ENCODE data around the gene ERFL.

ERFL gene

GRCh38 chr19:41928221-41928683 lies at the start of gene ERFL:
ERFL (minus strand) TSS chr19:41928449; CDS start chr19:41912919, 15,530 bp downstream.
- DNase-seq (ENCODE audit: low spot score) = no peak

DNA sequence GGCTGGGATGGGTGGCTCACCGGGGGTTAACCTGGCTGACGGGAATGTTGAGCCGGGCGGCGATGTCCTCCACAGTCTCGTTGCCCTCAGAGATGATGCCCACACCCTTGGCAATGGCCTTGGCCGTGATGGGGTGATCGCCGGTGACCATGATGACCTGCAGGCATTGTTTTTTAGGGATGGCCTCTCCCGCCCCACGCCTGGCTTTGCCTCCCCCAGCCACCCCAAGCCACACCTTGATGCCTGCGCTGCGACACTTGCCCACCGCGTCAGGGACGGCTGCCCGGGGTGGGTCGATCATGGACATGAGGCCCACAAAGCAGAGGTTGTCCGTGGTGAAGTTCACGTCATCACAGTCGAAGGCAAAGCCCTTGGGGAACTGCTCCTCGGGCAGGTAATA lies 49.7 kb upstream of the ERFL start:
- DNase-seq (ENCODE audit: low spot score) = no peak

- no peak for DNase-seq (ENCODE audit: low spot score)
These were observed 46.4 kb upstream of the ERFL start for GRCh38 chr19:41974652-41975051.

- DNase-seq (ENCODE audit: low spot score) = no peak
These were observed 43.1 kb upstream of the ERFL start for GRCh38 chr19:41971363-41971762.

DNA sequence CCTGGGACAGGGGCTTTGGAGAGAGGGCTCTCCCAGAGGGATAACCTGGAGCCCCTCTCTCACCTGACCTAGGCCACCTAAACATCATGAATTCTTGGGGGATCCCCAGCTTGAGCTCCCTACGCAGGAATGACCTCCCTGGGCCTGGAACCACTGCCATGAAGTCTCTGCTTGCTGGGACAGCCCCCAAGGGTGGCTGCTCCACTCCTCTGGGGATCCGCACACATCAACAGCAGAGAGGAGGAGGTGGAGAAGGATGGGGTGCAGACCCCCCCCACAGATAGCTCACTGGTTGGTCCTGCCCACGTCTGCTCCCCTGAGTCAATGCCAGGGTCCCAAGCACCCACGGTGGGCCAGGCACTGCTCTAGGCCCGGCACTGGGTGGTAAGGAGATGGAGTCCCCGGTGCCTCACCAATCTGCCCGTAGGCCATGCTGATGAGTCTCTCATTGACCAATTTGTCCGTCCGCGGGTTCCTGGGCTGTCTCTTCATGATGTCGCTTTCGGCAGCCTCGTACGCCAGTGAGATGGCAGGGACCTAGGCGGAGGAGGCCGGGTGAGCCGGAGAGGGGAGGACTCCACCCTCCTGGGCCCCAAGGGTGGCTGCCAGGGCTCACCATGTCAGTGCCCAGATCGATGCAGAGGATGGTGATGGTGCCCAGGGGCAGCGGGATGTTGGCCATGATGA lies 41.7 kb upstream of the ERFL start:
- no peak for DNase-seq (ENCODE audit: low spot score)

DNA sequence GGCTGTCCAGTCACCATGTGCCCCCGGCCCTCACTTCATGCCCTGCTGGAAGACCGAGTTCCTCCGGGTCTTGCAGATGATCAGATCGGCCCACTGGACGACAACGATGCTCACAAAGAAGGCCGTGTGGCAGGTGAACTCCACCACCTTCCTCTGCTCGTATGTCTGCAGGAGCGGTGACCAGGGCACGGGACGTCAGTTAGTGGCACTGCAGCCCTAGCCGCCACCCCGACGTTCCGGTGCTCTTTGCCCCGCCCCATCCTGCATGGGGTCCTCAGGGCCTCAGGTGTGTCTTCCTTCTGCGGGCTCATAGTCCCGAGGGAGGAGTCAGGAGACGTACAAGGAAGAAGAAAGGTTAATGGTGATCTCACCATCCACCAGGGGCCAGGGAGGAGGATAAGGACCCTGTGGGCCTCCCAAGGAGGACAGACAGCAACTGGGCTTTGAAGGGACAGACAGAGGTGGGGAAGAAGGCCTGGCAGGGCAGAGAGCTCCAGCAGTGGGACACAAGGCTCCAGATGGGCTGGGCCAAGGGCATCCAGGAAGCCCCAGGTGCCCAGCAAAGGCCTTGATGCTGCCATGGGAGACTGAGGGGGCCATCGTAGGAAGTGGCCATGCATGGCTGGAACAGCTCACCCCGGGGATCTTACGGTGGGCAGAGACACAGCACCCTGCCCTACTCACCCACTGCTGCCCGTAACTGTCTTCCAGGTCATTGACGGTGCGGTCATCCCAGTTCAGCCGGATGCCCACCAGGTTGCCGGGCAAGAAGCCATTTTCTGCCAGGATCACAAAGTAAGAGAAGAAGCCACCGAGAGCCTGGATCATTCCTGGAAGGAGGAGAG lies 40.7 kb upstream of the ERFL start:
- no peak for DNase-seq (ENCODE audit: low spot score)

DNA sequence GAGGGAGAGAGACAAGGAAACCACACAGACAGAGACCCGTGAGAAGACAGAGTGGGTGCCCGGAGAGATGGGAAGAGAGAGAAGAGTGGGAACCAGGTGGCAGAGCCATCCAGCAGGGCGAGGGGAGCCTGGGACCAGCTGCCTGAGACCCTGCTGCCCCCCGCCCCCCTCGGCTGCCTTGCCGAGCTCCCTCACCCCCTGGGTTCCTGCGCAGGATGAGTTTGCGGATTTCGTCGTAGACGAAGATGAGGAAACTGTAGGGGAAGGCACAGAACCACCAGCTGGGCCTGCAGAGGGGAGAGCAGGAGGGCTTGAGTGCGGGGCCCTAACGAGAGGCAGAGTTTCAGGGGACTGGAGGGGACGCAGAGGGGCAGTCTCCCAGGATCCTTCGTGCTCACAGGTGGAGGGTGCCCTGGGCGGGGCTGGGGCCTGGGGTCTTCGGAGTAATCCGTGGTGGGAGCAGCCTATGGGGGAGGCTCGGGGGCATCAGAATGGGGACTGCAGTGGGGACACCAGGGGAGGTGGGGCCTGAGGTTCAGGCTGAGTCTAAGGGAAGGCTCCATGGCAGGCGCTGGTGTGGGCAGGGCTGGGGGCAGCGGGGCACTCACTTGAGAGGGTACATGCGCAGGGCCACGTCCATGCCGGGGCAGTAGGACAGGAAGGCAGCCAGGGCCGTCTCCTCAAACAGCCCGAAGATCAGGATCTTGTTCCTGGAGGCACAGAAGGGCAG lies 39.0 kb upstream of the ERFL start:
- DNase-seq (ENCODE audit: low spot score) = no peak

DNA sequence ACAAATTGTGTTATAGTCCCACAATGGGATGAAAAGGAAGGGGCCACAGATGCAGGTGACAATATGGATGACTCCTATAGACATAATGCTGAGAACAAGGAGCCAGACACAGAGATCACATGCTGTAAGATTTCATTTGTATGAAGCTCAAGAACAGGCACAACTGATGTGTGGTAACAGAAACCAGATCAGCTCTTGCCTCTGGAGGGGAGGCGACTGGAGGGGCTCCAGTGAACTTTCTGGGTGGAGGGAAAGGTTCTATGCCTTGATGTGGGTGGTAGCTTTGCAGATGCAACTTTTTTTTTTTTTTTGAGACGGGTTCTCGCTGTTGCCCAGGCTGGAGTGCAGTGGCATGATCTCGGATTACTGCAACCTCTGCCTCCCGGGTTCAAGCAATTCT lies 36.9 kb upstream of the ERFL start:
- DNase-seq (ENCODE audit: low spot score) = no peak

DNA sequence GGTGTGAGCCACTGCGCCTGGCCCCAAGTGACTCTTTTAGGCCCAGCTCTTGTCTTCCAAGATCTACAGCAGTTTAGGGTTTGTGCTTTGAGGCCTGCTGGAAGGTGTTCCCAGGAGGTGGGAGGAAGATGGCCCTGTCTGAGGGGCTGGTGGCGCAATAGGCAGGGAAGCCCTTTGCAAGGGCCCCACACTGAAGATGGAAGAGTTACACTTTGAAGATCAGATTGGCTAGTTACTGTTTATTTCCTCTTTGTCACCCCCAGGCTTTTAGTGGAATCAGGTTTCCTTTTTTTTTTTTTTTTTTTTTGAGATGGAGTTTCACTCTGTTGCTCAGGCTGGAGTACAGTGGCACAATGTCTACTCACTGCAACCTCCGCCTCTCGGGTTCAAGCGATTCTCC lies 32.7 kb upstream of the ERFL start:
- no peak for DNase-seq (ENCODE audit: low spot score)

- peak; percentile 89 for DNase-seq (ENCODE audit: low spot score)
These were observed 31.1 kb upstream of the ERFL start, which contains the start of gene RABAC1 for GRCh38 chr19:41959056-41960053. RABAC1 (minus strand) TSS chr19:41959321; CDS start chr19:41959292, 29 bp downstream.

DNA sequence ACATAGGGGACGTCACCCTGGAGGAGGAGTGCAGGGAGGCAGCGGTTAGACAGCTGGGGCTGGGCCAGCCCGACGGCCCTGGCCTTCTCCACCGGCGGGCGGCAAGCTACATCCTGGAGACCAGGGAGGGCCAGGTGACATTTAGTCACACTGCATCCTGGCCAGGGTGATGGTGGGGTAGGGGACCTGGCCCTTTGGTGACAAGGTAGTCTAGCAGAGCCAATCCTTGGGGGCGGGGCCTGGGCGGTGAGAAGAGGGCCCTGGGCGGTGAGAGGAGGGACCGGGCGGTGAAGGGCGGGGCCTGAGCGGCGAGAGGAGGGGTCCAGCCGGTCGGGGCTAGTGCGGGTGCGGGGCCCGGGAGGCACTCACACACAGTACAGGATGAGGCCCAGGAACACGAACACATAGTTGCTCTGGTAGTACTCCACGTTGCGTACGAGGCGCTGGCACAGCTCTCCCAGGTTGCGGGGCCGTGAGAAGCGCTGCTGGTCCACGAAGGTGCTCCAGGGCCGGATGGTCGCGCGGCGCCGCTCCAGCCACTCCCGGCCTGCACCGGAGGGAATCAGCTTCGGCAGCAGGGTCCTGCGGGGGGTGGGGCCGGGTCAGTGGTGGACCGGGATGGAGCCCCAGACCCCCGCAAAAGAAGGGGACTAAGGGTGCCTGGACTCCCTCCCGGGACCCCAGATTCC lies 30.3 kb upstream of the ERFL start:
- DNase-seq (ENCODE audit: low spot score) = peak; percentile 82

DNA sequence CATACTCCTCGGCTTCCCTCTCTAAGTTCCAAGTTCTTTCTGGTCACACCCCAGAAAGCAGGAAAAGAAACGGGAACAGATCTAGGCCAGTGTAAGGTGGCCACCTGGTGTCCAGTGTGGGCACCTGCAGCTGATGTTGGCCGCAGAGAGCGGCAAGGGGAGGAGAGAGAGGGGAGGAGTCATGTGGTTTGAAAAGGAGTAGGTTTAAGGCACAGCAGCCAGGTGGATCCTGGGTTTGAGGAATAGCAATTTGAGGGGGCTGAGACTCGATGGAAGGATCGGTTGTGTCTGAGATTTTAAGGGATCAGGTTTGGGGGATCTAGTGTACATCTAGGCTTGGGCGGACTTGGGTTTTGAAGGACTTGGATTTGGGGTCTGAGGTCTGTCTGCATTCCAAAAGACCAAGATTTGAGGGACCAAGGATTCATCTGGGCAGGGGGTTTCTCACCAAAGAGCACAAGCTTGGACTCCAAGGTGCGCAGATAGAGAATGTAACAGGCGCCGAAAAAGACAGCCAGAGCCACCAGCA lies 29.7 kb upstream of the ERFL start:
- DNase-seq (ENCODE audit: low spot score) = peak; percentile 33

DNA sequence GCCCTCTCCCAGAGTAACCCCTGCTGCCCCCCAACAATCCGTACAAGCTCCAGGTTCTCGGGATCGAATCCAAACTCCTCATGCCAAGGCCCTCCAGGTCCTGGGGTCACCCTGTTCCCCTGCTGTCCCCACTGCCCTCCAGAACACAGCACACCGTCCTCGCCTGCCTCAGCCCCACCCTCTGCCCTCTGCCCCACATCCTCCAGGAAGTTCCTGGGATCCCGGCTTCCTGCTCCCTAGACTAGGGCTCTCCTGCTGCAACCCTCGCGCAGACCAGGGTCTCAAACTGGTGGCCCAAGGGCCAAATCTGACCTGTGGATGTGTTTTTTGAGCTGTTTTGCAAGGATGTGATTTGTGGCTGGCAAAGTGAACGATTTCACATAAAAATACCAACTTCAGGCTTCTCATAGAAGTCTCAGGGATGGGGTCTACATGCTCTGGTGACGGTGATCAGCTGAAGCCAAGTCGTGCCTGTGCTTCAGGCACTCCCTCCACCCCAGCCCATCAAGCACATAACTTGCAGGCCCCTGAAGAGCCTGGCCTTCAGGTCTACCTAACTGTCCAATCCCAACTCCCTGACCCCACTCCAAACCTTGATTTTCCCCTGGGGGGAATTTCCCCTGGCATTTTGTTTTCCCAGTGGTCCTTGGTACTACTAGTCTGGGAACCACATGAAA lies 29.1 kb upstream of the ERFL start:
- no peak for DNase-seq (ENCODE audit: low spot score)

DNA sequence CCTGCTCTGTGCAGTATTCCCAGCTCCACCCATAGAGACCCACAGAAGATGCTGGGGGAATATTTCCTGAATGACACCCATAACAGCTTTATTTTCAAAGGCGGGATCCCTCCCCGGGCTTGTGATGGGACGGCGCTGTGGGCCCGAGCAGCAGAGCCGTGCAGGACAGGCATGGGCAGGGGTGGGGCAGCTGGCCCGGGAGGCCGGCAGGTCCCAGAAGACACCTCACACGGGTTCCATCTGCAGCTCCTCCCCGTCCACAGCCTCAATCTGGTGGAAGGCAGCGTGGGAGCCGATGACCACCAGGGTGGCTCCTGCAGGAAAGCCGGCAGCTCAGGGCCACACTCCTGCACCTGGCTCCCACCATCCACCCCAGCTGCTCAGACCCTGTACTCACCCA lies 28.4 kb upstream of the ERFL start:
- no peak for DNase-seq (ENCODE audit: low spot score)

DNA sequence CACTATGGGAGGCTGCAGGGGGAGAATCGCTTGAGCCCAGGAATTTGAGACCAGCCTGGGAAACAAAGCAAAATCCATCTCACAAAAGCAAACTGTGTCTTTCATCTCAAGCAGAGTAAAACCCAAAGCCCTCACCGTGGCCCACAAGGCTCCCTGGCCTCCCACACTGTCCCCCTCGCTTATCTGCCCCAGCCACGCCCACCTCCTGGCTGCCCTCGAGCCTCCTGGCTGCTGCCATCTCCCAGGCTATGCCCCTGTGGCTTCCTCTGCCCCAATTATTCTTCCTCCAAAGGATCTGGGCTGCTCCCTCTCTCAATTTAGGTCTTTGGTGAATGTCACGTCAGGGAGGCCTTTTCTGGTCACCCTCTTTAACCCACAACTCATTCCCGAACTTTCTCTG lies 27.3 kb upstream of the ERFL start:
- DNase-seq (ENCODE audit: low spot score) = no peak

DNA sequence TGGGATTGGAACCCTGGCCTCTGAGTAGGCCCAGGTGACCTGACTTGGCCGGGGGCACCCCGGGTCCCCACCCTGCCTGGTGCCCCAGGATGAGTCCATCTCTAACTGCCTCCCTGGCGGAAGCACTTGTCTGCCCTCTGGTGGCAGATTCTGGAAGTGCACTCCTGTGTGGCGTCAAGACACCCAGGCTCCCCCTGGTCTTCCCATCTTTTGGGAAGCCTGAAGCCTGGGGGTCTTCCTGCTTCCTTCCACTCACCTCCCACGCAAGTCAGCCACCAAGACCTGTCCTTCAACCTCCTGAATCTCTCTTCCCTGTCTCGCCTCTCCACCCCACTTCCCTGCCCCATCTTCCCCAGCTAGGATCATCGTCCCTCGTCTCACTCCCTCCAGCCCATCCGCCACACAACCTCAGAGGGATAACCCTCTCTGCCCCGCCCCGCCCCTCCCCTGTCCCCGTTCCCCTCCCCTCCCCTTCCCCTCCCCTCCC lies 23.5 kb upstream of the ERFL start:
- DNase-seq (ENCODE audit: low spot score) = peak; percentile 83

DNA sequence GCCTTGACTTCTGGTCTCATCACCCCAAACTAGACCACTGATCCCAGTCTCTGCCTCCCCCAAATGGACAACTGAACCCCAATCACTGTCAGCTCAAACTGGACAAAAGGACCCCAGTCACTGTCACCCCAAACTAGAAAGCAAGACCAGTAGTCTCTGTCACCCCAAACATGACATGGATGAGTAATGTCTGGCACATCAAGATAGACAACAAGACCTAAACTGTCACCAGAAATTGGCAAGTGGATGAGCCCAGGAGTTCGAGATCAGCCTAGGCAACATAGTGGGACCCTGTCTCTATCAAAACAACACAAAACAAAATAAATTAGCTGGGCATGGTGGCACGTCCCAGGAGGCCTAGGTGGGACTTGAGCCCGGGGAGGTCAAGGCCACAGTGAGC lies 18.8 kb upstream of the ERFL start:
- DNase-seq (ENCODE audit: low spot score) = no peak

DNA sequence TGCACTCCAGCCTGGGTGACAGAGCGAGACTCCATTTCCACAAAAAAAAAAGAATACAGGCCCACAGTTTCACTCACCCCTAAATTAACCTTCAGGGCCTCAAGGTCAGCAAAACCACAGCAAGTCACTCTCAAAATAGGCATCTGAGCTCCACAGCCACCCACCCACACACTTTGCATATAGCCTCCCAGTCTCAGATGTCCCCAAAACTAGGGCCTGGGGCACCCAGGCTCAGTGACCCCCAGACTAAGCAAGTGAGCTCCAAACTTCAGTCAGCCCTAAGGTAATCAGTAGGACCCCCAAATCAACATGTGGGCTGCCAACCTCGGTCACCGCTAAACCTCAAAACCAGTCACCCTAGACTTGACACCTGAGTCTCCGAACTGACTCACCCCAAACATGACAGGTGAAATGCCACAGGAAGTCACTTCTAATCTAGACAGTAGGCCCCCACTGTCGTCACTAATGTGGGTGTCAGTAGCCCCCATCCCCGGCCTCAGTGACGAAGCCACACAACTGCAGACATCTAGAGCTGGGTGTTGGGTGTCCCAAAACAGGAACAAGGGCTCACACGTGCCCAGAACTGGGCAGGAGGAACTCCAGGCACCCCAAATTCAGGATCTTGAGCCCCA lies 17.0 kb upstream of the ERFL start:
- peak; percentile 86 for DNase-seq (ENCODE audit: low spot score)

DNA sequence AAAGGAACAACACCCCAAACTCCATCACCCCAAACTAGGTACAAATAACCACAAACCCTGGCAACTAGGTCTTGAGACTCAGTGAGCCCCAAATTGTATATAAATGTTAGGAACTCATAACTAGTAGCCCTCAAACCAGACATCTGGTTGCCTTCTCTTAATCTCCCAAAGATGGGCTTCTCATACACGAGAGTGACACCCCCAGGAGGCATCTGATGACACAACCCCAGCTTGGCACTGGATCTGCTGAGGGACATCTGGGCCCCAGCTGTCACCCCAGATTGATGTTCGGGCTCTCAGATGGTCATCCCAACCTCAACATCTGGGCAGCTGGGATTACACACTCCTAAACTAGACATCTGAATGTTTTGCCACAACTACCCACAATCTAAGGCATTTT lies 16.1 kb upstream of the ERFL start:
- no peak for DNase-seq (ENCODE audit: low spot score)

Data from CD4-positive, alpha-beta T cell treated with Interleukin-6 at 100 ng/mL for 8 hours (primary cell).